Gastroesophageal sphincter (tissue), 4 donors: Measurements from ENCODE around the gene MPDU1. TPM values are rescaled to one million over a fixed set of nuclear protein-coding genes. Genes with fewer than 3 reads are reported as not detected.

Source experiments
- ATAC-seq: fragments of 150-250 bp; one replicate; pipeline ENCODE4 v1.9.1; 2016; ENCODE audit warnings: mild to moderate bottlenecking, moderate library complexity
- H3K27ac ChIP-seq, 4 donors: fragments of 200-600 bp; sonication (generic) in 3 of 4; 1 replicate in 3 of 4; 2 replicates in 1 of 4; pipeline ENCODE4 v1.5.1; 2016 to 2019
- H3K27me3 ChIP-seq: fragments of 200-600 bp; sonication (generic); one replicate; pipeline ENCODE4 v1.5.1; 2019
- H3K36me3 ChIP-seq, 2 donors: fragments of 200-600 bp; sonication (generic); one replicate each; pipeline ENCODE4 v1.5.1; 2019; ENCODE audit warnings: control low read depth in 1 of 2
- H3K4me1 ChIP-seq, 3 donors: fragments of 200-600 bp; sonication (generic); 1 replicate in 2 of 3; 2 replicates in 1 of 3; pipeline ENCODE4 v1.5.1; 2016 to 2019; ENCODE audit warnings: control low read depth in 2 of 3
- H3K4me3 ChIP-seq, 2 donors: fragments of 200-600 bp; sonication (generic); one replicate each; pipeline ENCODE4 v1.5.1; 2019; ENCODE audit warnings: mild to moderate bottlenecking in 1 of 2, moderate library complexity in 1 of 2
- H3K9me3 ChIP-seq, 3 donors: fragments of 200-600 bp; sonication (generic); one replicate each; pipeline ENCODE4 v1.5.1; 2017 to 2019; ENCODE audit warnings: control low read depth in 2 of 3
- CTCF ChIP-seq, 4 experiments: fragments of 200-600 bp in 2 of 4; fragments of 450-650 bp in 2 of 4; sonication (generic) in 1 of 4; IDR thresholded peaks; one replicate each; pipeline ENCODE4 v1.5.1; 2017 to 2019; ENCODE audit warnings: antibody characterized with exemption in 4 of 4, mild to moderate bottlenecking in 2 of 4, moderate library complexity in 2 of 4
- EP300 ChIP-seq: sonication (generic); formaldehyde crosslinking; IDR thresholded peaks from one replicate; pipeline ENCODE4 v1.6.1; 2017; ENCODE audit warnings: antibody characterized with exemption, mild to moderate bottlenecking
- POLR2A ChIP-seq, 2 donors: fragments of 450-650 bp; IDR thresholded peaks; one replicate each; pipeline ENCODE4 v1.6.1; 2017; ENCODE audit warnings: antibody characterized with exemption in 2 of 2, mild to moderate bottlenecking in 2 of 2, moderate library complexity in 1 of 2
- POLR2AphosphoS5 ChIP-seq: sonication (generic); formaldehyde crosslinking; IDR thresholded peaks from one replicate; pipeline ENCODE4 v1.6.1; 2017; ENCODE audit warnings: antibody characterized with exemption
- WGBS, 2 donors: methylation state at CpG; one replicate each; pipeline ENCODE4 v1.1.5; 2018; ENCODE audit warnings: low coverage in 1 of 2; 5-methylcytosine and 5-hydroxymethylcytosine counted together
- total RNA-seq, 4 donors: library from RNA; depleted of rRNA; stranded (reverse); fragments of >200 nt; gene quantifications; one replicate each; pipeline ENCODE4 v1.1.0, GENCODE V29; 2016

MPDU1 gene
- total RNA-seq, 4 donors from 2014 or later = 38.1 to 66.5 (median 51.2) TPM

- peak; percentile 80 for ATAC-seq
- TF ChIP-seq CTCF (IDR thresholded peaks at IDR 0.05) (peak in 3 of 4 experiments; percentile 41 to 54 (median 53)), EP300 (no peak), POLR2A (IDR thresholded peaks at IDR 0.05) (peak; percentile 13 to 14), POLR2AphosphoS5 (peak; percentile 8)
- Histone ChIP-seq H3K36me3 (peaks cover 0 to 29% of the 10 kb centered on the region in 2 donors), H3K27ac (peak within 1 kb of the TSS; percentile 55 to 94 (median 94)), H3K9me3 (no peaks in the 10 kb centered on the region), H3K4me1 (peaks cover 0 to 29% (median 14%) of the 10 kb centered on the region in 3 donors), H3K27me3 (no peaks in the 10 kb centered on the region), H3K4me3 (peak within 1 kb of the TSS; percentile 62 to 77)
- 0% methylated on average over 8 of the region's 65 CpGs; no CpG with 5 or more reads in 1 of the 2 donors for WGBS, 2 donors
These were observed 34.9 kb upstream of the MPDU1 start, which contains the start of gene TNFSF12 for GRCh38 chr17:7548585-7549400. Gene TNFSF12 (plus strand): TSS chr17:7549058. CDS start chr17:7549154, 96 bp downstream.

- H3K9me3 ChIP-seq = no peaks in the 10 kb centered on the region
- H3K27me3 ChIP-seq = no peaks in the 10 kb centered on the region
- TF ChIP-seq POLR2AphosphoS5 (peak; percentile 14), EP300 (no peak)
These were observed 34.1 kb upstream of the MPDU1 start for GRCh38 chr17:7549401-7550055.

GRCh38 chr17:7550344-7550743 is 33.3 kb upstream of the MPDU1 start:
- Histone ChIP-seq H3K9me3 (no peaks in the 10 kb centered on the region), H3K27me3 (no peaks in the 10 kb centered on the region), H3K4me3 (peak overlapping the region in 1 of 2 donors; percentile 77), H3K36me3 (peaks cover 0 to 32% of the 10 kb centered on the region in 2 donors), H3K27ac (peak overlapping the region in 3 of 4 donors; percentile 94), H3K4me1 (peaks cover 0 to 29% (median 14%) of the 10 kb centered on the region in 3 donors)
- TF ChIP-seq POLR2A (IDR thresholded peaks at IDR 0.05) = no peak
- no peak for TF ChIP-seq EP300
- no peak for ATAC-seq
- WGBS, 2 donors = no CpG with 5 or more reads among the region's 6 CpGs

More at GRCh38 chr17:7549401-7550055, 34.1 kb upstream of the MPDU1 start:
- peaks cover 0 to 32% of the 10 kb centered on the region in 2 donors for H3K36me3 ChIP-seq
- peaks cover 0 to 29% (median 14%) of the 10 kb centered on the region in 3 donors for H3K4me1 ChIP-seq
- 22% methylated on average over 3 of the region's 20 CpGs; no CpG with 5 or more reads in 1 of the 2 donors for WGBS, 2 donors
- H3K27ac ChIP-seq = peak overlapping the region; percentile 55 to 94 (median 94)
- ATAC-seq = peak; percentile 48
- H3K4me3 ChIP-seq = peak overlapping the region; percentile 62 to 77

- Histone ChIP-seq H3K27ac (peak overlapping the region in 2 of 4 donors; percentile 94), H3K4me1 (peaks cover 0 to 29% (median 14%) of the 10 kb centered on the region in 3 donors), H3K36me3 (peaks cover 0 to 32% of the 10 kb centered on the region in 2 donors), H3K27me3 (no peaks in the 10 kb centered on the region), H3K9me3 (no peaks in the 10 kb centered on the region), H3K4me3 (no peak overlapping the region)
- TF ChIP-seq POLR2AphosphoS5 (no peak), POLR2A (IDR thresholded peaks at IDR 0.05) (no peak), EP300 (no peak), CTCF (IDR thresholded peaks at IDR 0.05) (no peak)
- WGBS, 2 donors = 71 to 82% methylated on average over 2 to 3 of the region's 4 CpGs
- no peak for ATAC-seq
These were observed 32.3 kb upstream of the MPDU1 start for GRCh38 chr17:7551396-7551795.

- TF ChIP-seq POLR2A (IDR thresholded peaks at IDR 0.05) (no peak), POLR2AphosphoS5 (no peak), EP300 (no peak), CTCF (IDR thresholded peaks at IDR 0.05) (no peak)
- Histone ChIP-seq H3K4me1 (peaks cover 0 to 41% (median 21%) of the 10 kb centered on the region in 3 donors), H3K9me3 (no peaks in the 10 kb centered on the region), H3K27ac (peak overlapping the region in 2 of 4 donors; percentile 31 to 43), H3K27me3 (no peaks in the 10 kb centered on the region), H3K36me3 (peaks cover 0 to 39% of the 10 kb centered on the region in 2 donors), H3K4me3 (no peak overlapping the region)
- WGBS, 2 donors = 65 to 80% methylated on average over 1 to 3 of the region's 6 CpGs
- ATAC-seq = no peak
These were observed 31.0 kb upstream of the MPDU1 start for GRCh38 chr17:7552621-7553051.
